Myocyte (in vitro differentiated cells): ENCODE results near the gene BPHL. TPM values are rescaled to one million over a fixed set of nuclear protein-coding genes. Genes with fewer than 3 reads are reported as not detected.

Experiments
- total RNA-seq: library from RNA; depleted of rRNA; stranded (reverse); fragments of >200 nt; gene quantifications from 2 replicates; pipeline ENCODE4 v1.2.3, GENCODE V29; 2014

Gene BPHL
- total RNA-seq, 1 donor from 2014 or later = 28.7 TPM

Other genes starting within 250 kb of the BPHL start
- gene SERPINB9, start 215.4 kb upstream of the BPHL start, total RNA-seq = 3.8 and 4.3 TPM in 2 replicates
- 128 and 137 TPM in 2 replicates for gene SERPINB6, start 147.1 kb upstream of the BPHL start, total RNA-seq
- 25.8 and 26.3 TPM in 2 replicates for gene NQO2, start 118.8 kb upstream of the BPHL start, total RNA-seq
- gene RIPK1, start 50.2 kb upstream of the BPHL start, total RNA-seq = 8.9 and 9.8 TPM in 2 replicates
- 328 and 370 TPM in 2 replicates for gene TUBB2A, start 38.8 kb downstream of the BPHL start, total RNA-seq
- 112 and 114 TPM in 2 replicates for gene TUBB2B, start 108.9 kb downstream of the BPHL start, total RNA-seq
- gene PSMG4, start 140.2 kb downstream of the BPHL start, total RNA-seq = 16.8 and 43.0 TPM in 2 replicates